ENCODE data around the gene PDSS2. TPM values are rescaled to one million over a fixed set of nuclear protein-coding genes. Genes with fewer than 3 reads are reported as not detected.
"Not testable (repeated sequence)": the region's sequence is repeated elsewhere in the genome, so short reads cannot be mapped to it uniquely, and the experiment has no call there.

The PDSS2 gene
- total RNA-seq, 1 donor from 2014 or later: 13.3 TPM

DNA sequence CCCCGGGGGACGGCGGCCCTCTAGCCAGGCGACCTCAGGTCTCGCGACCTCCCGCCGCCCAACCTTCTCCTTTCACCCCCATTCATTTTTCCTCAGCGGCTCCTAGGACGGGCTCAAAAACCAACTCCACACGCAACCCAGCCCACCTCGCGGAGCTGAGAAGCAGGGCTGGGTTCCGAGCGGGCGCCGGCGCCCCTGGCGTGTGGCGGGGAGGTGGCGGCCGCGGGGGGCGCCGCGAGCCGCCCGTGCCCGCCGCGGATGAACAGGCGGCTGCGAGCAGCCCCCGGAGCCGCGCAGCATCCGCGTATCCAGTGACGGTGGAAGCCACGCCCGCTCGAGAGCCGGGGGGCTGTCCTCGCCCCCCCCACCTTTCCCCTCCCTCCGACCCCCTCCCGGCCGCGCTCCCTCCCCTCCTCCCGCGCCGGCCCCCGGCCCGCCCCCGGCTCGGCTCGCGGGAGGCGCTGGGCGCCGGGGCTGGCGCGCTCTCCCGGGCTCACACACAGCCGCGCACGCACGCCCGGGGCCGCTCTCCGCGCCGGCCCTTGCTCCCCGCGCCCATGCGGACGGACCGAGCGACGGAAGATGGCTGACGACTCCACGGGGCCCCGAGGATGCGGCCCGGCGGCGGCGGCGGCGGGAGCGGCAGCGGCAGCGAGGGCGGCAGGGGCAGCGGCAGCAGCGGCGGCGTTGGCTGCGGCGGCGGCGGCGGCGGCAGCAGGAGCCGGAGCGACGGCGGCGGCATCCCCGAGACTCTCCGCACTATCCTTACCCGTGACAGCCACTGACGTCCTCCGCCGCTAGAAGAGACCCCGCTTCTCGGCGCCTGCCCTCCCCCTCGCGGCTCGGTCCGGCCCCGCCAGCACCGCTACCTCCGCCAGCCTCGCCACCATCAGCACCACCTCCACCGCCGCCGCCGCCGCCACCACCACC, 30.5 kb upstream of the PDSS2 start, which contains the start of gene SOBP:
SOBP (plus strand) TSS at position 482 of the 930 bp plus-strand sequence. CDS start 500 bp downstream, outside the sequence.
- H3K27ac Mint-ChIP-seq: no peak within 1 kb of the TSS
- H3K9me3 Mint-ChIP-seq: no peaks in the 10 kb centered on the region
- no peaks in the 10 kb centered on the region for H3K36me3 Mint-ChIP-seq (ENCODE audit: low read depth)
- intact Hi-C loops (cut with micrococcal nuclease): loop anchor here (2.0 to 10.0 kb wide), 4 partner anchors 31 to 677 kb away; partner anchors contain the start of genes NR2E1 and PDSS2
- DNase-seq: peak; percentile 78
- peak within 1 kb of the TSS; percentile 89 for H3K4me3 Mint-ChIP-seq
- H3K4me1 Mint-ChIP-seq: peaks cover 22% of the 10 kb centered on the region
- H3K27me3 Mint-ChIP-seq: peaks cover 45% of the 10 kb centered on the region

DNA sequence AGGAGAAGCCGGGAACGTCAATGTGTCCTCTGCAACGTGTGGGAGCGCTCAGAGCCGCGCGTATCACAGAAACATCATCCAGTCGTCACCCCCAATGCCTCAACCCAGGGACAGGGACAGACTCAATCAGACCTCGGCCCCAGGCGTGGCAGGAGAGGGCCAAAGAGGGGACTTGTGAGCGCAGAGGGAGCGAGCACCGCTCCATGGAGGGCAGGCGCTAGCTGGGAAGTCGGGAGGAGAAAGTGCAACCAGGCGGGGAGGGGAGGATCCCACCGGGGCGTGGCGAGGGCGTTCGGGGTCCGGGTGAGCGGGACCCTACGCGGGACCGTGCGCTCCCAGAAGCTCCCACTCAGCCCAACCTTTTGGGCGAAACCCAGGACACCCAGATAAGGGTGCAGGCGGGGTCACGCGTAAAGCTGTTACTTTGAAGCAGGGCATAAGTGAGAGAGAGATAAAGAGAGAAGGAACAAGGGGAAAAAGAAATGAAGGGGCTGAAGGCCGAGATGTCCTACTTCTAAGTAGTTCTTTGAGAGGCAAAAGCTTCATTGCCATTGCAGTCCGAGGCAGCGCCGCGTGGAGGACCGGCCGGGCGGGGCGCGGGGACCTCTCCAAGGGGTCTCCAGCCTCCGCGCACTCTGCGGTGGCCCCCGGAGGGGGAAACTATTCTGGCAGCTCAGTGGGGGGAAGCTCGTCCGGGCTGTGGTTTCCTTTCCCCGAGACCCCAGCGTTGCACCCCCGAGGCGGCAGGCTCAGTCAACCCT, 29.7 kb upstream of the PDSS2 start:
- no peaks in the 10 kb centered on the region for H3K9me3 Mint-ChIP-seq
- peak overlapping the region; percentile 83 for H3K4me3 Mint-ChIP-seq
- no peaks in the 10 kb centered on the region for H3K36me3 Mint-ChIP-seq (ENCODE audit: low read depth)
- H3K4me1 Mint-ChIP-seq: peaks cover 22% of the 10 kb centered on the region
- intact Hi-C loops (cut with micrococcal nuclease): loop anchor here (2.0 kb wide), 1 partner anchor 30 kb away; the partner anchor contains the start of gene PDSS2
- peak; percentile 68 for DNase-seq
- H3K27ac Mint-ChIP-seq: peak overlapping the region; percentile 40
- peaks cover 49% of the 10 kb centered on the region for H3K27me3 Mint-ChIP-seq

DNA sequence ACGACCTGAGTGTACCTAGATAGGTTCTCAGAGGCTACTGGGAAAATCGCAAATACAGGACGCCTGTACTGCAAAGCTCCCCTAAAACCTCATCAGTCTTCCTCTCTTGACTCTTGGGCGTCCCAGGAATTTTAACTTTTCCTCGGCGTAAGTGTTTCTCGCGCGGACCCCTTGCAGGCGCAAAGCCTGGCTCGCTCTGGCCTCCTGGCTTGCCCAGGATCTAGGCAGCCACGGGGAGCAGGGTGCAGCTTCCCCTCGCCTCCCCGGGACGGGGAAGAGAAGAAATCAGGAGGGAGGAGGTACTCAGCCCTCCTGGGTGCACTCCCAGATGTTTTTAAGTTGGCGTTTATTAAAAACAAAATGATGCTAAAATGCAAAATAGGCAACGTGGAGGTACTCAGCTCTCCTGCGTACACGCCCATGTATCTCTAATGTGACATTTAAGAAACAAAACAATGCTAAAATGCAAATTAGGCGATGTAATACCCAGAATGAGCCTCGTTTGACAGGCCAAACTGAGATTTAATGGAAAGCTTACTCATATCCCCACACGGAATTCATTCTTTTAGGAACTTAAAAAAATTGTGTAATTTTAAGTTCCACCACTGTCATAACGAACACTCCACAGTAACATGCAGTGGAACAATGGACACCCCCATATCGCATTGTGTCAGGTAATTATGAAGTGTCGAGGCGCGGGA, 29.0 kb upstream of the PDSS2 start:
- peak overlapping the region; percentile 83 for H3K4me3 Mint-ChIP-seq
- peak overlapping the region; percentile 40 for H3K27ac Mint-ChIP-seq
- intact Hi-C loops (cut with micrococcal nuclease): loop anchor here (2.0 kb wide), 1 partner anchor 30 kb away; the partner anchor contains the start of gene PDSS2
- H3K9me3 Mint-ChIP-seq: no peaks in the 10 kb centered on the region
- H3K27me3 Mint-ChIP-seq: peaks cover 52% of the 10 kb centered on the region
- no peak for DNase-seq
- no peaks in the 10 kb centered on the region for H3K36me3 Mint-ChIP-seq (ENCODE audit: low read depth)
- peaks cover 22% of the 10 kb centered on the region for H3K4me1 Mint-ChIP-seq

DNA sequence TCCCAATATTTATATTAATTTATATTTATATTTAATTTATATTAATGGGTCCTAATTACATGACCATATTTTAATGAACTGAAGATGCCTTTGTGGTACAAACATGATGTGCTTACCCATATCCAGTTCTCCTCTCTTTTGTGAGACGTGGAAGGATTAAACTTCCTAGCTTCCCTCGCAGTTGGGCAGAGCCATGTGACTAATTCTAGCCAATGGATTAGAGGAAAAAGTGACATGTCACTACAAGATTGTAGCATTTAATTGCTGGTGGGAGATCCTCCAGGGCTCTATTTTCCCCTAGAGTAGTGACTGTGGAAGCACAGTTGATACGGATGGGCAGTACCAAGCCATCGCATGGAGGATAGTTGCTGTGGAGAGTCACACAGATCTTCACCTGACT, 25.8 kb upstream of the PDSS2 start:
- intact Hi-C loops (cut with micrococcal nuclease): no loop called here
- no peak overlapping the region for H3K27ac Mint-ChIP-seq
- no peak overlapping the region for H3K4me3 Mint-ChIP-seq
- peaks cover 64% of the 10 kb centered on the region for H3K27me3 Mint-ChIP-seq
- H3K9me3 Mint-ChIP-seq: no peaks in the 10 kb centered on the region
- H3K4me1 Mint-ChIP-seq: peaks cover 14% of the 10 kb centered on the region
- DNase-seq: no peak
- no peaks in the 10 kb centered on the region for H3K36me3 Mint-ChIP-seq (ENCODE audit: low read depth)

DNA sequence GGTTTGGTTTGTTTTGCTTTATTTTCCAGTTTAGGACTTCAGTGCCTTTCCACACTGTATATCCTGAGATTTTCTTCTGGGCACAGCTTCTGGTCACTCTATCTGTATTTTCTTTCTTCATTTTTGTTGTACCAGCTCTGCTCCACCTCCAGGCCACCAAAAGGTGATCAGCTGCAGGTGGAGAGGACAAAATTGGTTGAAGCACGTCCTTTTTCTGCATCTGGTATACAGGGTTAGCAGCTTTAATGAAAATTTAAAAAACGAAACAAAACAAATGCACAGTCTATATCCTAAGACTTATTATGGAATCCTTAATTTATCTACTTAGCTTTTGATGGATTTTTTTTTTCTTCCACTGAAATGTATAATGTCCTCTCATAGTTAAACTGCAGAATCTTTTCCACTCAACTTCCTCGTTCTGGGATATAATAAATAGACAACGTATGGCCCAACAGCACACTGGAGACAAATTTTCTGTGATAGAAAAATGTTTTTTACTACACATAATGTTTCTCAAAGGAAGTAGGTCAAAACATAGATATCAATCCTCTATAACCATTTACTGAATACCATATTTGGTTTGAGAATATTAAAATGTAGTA, 19.8 kb upstream of the PDSS2 start:
- no peak overlapping the region for H3K4me3 Mint-ChIP-seq
- no peaks in the 10 kb centered on the region for H3K9me3 Mint-ChIP-seq
- H3K4me1 Mint-ChIP-seq: no peaks in the 10 kb centered on the region
- H3K27ac Mint-ChIP-seq: no peak overlapping the region
- DNase-seq: no peak
- H3K36me3 Mint-ChIP-seq (ENCODE audit: low read depth): no peaks in the 10 kb centered on the region
- H3K27me3 Mint-ChIP-seq: peaks cover 48% of the 10 kb centered on the region
- intact Hi-C loops (cut with micrococcal nuclease): no loop called here

DNA sequence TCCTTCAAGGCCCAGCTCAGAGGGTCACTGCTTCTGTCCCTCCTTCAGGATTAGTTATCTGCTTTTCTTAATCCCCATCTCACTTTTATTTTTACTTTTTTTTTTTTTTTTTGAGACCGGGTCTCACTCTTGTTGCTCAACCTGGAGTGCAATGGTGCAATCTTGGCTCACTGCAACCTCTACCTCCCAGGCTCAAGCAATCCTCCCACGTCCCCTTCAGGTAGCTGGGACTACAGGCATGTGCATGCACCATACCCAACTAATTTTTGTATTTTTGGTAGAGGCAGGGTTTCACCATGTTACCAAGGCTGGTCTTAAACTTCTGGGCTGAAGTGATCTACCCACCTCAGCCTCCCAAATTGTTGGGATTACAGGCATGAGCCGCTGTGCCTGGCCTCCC, 16.5 kb upstream of the PDSS2 start:
- H3K27ac Mint-ChIP-seq; DNase-seq; H3K36me3 Mint-ChIP-seq (ENCODE audit: low read depth); intact Hi-C loops (cut with micrococcal nuclease); H3K9me3 Mint-ChIP-seq; H3K4me1 Mint-ChIP-seq; H3K4me3 Mint-ChIP-seq: not testable (repeated sequence)
- H3K27me3 Mint-ChIP-seq: peaks cover 43% of the 10 kb centered on the region

DNA sequence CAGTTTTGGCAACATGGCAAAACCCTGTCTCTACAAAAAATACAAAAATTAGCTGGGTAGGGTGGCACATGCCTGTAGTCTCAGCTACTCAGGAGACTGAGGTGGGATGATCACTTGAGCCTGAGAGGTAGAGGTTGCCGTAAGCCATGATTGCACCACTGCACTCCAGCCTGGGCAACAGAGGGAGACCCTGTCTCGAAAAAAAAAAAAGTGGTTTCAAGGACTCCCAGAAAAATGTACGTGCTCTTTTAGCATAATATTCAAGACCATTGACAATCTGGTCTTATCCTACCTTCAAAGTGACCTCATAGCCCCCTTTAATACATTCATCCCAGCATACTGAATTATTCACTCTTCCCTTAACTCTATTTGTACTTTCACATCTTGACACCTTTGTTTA, 16.0 kb upstream of the PDSS2 start:
- H3K9me3 Mint-ChIP-seq; H3K36me3 Mint-ChIP-seq (ENCODE audit: low read depth); intact Hi-C loops (cut with micrococcal nuclease); H3K4me1 Mint-ChIP-seq; H3K4me3 Mint-ChIP-seq; H3K27ac Mint-ChIP-seq; DNase-seq: not testable (repeated sequence)
- peaks cover 40% of the 10 kb centered on the region for H3K27me3 Mint-ChIP-seq

DNA sequence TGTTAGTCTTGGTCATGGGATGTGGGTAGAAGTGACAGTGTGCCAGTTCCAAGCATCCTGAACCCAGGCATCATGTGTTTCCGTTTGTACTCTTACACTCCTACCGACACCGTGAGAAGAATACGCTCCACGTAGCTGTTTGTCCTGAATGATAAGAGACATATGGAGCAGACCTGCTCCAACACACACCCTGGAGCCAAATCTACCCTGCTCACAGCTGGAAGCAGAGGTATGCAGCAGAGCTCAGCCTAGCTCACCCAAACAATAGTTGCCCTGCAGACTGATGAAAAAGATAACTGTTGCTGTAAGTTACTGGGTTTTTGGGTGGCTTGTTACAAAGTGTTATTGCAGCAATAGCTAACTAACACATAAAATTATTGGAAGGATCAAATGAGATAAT, 14.3 kb upstream of the PDSS2 start:
- Mint-ChIP-seq H3K4me3 (no peak overlapping the region), H3K9me3 (no peaks in the 10 kb centered on the region), H3K36me3 (ENCODE audit: low read depth) (no peaks in the 10 kb centered on the region), H3K4me1 (no peaks in the 10 kb centered on the region), H3K27me3 (peaks cover 39% of the 10 kb centered on the region), H3K27ac (no peak overlapping the region)
- intact Hi-C loops (cut with micrococcal nuclease): no loop called here
- DNase-seq: no peak

DNA sequence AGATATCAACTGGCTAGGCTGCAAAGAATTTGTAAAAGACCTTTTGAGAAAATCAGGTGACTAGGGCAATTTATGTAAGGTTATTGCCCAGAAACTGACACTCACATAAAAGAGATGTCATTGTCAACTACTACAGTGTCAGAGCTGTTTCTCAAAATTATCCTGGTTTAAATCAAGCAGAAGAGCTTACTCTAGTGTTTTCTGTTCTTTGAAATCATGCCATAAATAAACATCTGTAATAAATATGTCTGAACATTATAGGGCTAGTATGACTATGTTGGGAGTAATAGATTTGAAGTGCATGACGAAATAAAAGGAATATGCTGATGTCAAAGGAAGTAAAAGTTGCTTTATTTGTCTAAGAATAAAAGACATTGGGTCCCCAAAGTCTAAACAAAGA, 11.0 kb upstream of the PDSS2 start:
- no peaks in the 10 kb centered on the region for H3K9me3 Mint-ChIP-seq
- no peak for DNase-seq
- no peak overlapping the region for H3K27ac Mint-ChIP-seq
- intact Hi-C loops (cut with micrococcal nuclease): no loop called here
- H3K36me3 Mint-ChIP-seq (ENCODE audit: low read depth): no peaks in the 10 kb centered on the region
- H3K4me1 Mint-ChIP-seq: no peaks in the 10 kb centered on the region
- H3K4me3 Mint-ChIP-seq: no peak overlapping the region
- H3K27me3 Mint-ChIP-seq: peaks cover 46% of the 10 kb centered on the region

DNA sequence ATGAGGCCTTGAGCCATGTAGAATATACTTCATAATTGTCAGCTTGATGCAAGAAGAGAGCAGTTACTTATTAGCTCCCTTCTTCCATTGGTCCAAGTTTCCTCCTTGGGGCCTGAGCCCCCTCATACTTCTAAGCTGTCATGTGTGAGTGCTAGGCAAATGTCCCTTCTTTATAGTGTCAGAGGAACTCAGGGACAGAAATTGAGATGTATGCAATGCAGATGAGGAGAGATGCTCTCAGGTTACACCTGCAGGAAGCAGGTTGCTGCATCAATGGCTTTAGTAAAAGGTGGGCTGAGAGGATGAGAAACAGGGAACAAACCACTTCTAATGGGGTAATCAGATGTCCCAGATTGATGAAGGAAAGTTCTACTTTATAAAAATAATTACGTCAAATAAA, 6.7 kb upstream of the PDSS2 start:
- H3K9me3 Mint-ChIP-seq: no peaks in the 10 kb centered on the region
- H3K27me3 Mint-ChIP-seq: peaks cover 30% of the 10 kb centered on the region
- no peak for DNase-seq
- no peaks in the 10 kb centered on the region for H3K36me3 Mint-ChIP-seq (ENCODE audit: low read depth)
- no peak overlapping the region for H3K4me3 Mint-ChIP-seq
- H3K4me1 Mint-ChIP-seq: no peaks in the 10 kb centered on the region
- H3K27ac Mint-ChIP-seq: no peak overlapping the region
- intact Hi-C loops (cut with micrococcal nuclease): no loop called here

DNA sequence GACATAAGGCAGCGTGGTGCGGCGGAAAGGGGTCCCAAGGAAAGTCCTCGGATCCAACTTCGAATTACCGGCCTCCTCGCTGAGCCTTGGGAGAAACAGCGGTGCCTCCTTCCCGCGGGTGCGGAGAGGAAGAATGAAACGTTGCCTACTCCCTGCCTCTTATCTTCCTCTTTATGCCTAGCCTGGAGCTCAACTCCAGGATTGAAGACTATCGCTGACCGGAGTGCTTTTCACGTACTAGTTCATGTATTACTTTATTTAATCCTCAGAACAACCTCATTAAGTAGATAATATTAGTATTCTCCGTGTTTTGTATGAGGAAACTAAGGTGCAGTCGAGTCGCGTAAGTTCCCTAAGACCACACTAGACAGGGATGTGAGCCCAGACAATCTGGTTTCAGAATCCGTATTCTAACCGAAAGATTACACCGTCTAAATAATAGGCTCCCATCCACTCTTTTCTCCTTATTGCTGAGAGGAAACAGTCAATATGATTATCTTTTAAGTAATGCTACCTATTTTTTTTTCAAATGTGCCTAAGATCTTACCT, 793 bp upstream of the PDSS2 start:
- H3K27ac Mint-ChIP-seq: peak overlapping the region; percentile 95
- peaks cover 20% of the 10 kb centered on the region for H3K4me1 Mint-ChIP-seq
- H3K36me3 Mint-ChIP-seq (ENCODE audit: low read depth): peaks cover 5% of the 10 kb centered on the region
- peaks cover 7% of the 10 kb centered on the region for H3K27me3 Mint-ChIP-seq
- H3K9me3 Mint-ChIP-seq: no peaks in the 10 kb centered on the region
- intact Hi-C loops (cut with micrococcal nuclease): no loop called here
- no peak for DNase-seq
- peak overlapping the region; percentile 97 for H3K4me3 Mint-ChIP-seq

DNA sequence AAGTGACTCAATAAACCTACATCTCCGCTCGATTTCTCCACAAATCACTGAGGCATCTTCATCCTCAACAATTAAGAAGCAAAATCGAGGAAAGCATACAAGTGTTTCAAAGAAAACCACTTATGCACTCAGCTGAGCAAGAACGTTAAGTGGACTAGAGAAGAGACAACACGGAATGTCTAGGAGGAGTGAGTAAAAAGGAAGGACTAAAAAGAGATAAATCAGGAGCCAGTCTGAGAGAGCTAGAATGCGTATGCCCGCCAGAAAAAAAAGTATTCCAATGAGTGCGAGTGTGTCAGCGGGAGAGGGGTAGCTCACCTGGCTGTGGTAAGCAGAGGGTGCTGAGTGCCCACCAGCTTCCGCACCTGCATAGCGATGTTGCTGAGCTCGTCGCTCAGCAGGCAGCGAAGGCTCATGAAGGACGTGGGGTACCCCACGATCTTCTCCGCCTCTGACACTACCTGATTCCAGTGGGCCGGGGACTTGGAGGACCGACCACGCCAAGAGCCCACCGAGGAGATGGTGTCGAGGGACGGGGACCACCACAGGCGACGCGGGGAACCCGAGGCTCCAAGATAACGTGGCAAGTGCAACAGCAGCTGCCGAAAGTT, 587 bp downstream of the PDSS2 start:
- peak overlapping the region; percentile 97 for H3K4me3 Mint-ChIP-seq
- peak overlapping the region; percentile 95 for H3K27ac Mint-ChIP-seq
- peaks cover 7% of the 10 kb centered on the region for H3K36me3 Mint-ChIP-seq (ENCODE audit: low read depth)
- peak; percentile 75 for DNase-seq
- H3K9me3 Mint-ChIP-seq: no peaks in the 10 kb centered on the region
- peaks cover 7% of the 10 kb centered on the region for H3K27me3 Mint-ChIP-seq
- intact Hi-C loops (cut with micrococcal nuclease): loop anchor here (1.0 to 10.0 kb wide), 5 partner anchors 30 to 499 kb away; partner anchors contain the start of genes BEND3, MTRES1 and SEC63
- peaks cover 21% of the 10 kb centered on the region for H3K4me1 Mint-ChIP-seq
